ENCODE measurements around the gene MAEL.

The MAEL gene

GRCh38 chr1:166978821-166979220, 10.3 kb upstream of the MAEL start:
- TF ChIP-seq CTCF (IDR thresholded peaks at IDR 0.05) (no peak), ZFX (IDR thresholded peaks at IDR 0.05; ENCODE audit: borderline replicate concordance) (no peak)
- H3K27ac ChIP-seq = no peak overlapping the region

GRCh38 chr1:166980383-166980782, 8.7 kb upstream of the MAEL start:
- TF ChIP-seq ZFX (IDR thresholded peaks at IDR 0.05; ENCODE audit: borderline replicate concordance) (no peak), CTCF (IDR thresholded peaks at IDR 0.05) (no peak)

GRCh38 chr1:166980818-166981217, 8.3 kb upstream of the MAEL start:
- no peak for TF ChIP-seq ZFX (IDR thresholded peaks at IDR 0.05; ENCODE audit: borderline replicate concordance)
- TF ChIP-seq CTCF (IDR thresholded peaks at IDR 0.05) = no peak
- no peak overlapping the region for H3K27ac ChIP-seq

More at GRCh38 chr1:166980383-166980782, 8.7 kb upstream of the MAEL start:
- no peak overlapping the region for H3K27ac ChIP-seq

- no peak for TF ChIP-seq CTCF (IDR thresholded peaks at IDR 0.05)
- TF ChIP-seq ZFX (IDR thresholded peaks at IDR 0.05; ENCODE audit: borderline replicate concordance) = no peak
- H3K27ac ChIP-seq = no peak overlapping the region
Measured at GRCh38 chr1:166981589-166981988, 7.5 kb upstream of the MAEL start.

GRCh38 chr1:166999075-166999474, 10.0 kb downstream of the MAEL start:
- no peak overlapping the region for H3K27ac ChIP-seq
- TF ChIP-seq CTCF (IDR thresholded peaks at IDR 0.05) (no peak), ZFX (IDR thresholded peaks at IDR 0.05; ENCODE audit: borderline replicate concordance) (no peak)

GRCh38 chr1:166999500-167000055, 10.5 kb downstream of the MAEL start:
- no peak for TF ChIP-seq CTCF (IDR thresholded peaks at IDR 0.05)
- TF ChIP-seq ZFX (IDR thresholded peaks at IDR 0.05; ENCODE audit: borderline replicate concordance) = no peak
- H3K27ac ChIP-seq = no peak overlapping the region

- no peak overlapping the region for H3K27ac ChIP-seq
- TF ChIP-seq CTCF (IDR thresholded peaks at IDR 0.05) = no peak
- TF ChIP-seq ZFX (IDR thresholded peaks at IDR 0.05; ENCODE audit: borderline replicate concordance) = no peak
Measured at GRCh38 chr1:167000546-167000945, 11.5 kb downstream of the MAEL start.
